ENCODE data around the gene EGFR. TPM values are rescaled to one million over a fixed set of nuclear protein-coding genes. Genes with fewer than 3 reads are reported as not detected.
"Not testable (repeated sequence)": the region's sequence is repeated elsewhere in the genome, so short reads cannot be mapped to it uniquely, and the experiment has no call there.

The EGFR gene
- total RNA-seq, 1 experiment from 2014 or later = 3.1 TPM

- H3K27me3 ChIP-seq (ENCODE audit: control insufficient read depth, insufficient read depth, low read length) = peaks cover 38% of the 10 kb centered on the region
- DNase-seq = no peak
- H3K4me3 ChIP-seq (ENCODE audit: insufficient read depth, low read depth, low read length) = no peak overlapping the region
- no peaks in the 10 kb centered on the region for H3K36me3 ChIP-seq (replicated peaks; ENCODE audit: control insufficient read depth, insufficient read depth, low read length)
Measured at GRCh38 chr7:55022002-55022985, 3.5 kb downstream of the EGFR start.

GRCh38 chr7:55023841-55024505 lies 5.2 kb downstream of the EGFR start:
- no peaks in the 10 kb centered on the region for H3K36me3 ChIP-seq (replicated peaks; ENCODE audit: control insufficient read depth, insufficient read depth, low read length)
- H3K4me3 ChIP-seq (ENCODE audit: insufficient read depth, low read depth, low read length) = no peak overlapping the region
- DNase-seq = no peak
- H3K27me3 ChIP-seq (ENCODE audit: control insufficient read depth, insufficient read depth, low read length) = peaks cover 21% of the 10 kb centered on the region

DNA sequence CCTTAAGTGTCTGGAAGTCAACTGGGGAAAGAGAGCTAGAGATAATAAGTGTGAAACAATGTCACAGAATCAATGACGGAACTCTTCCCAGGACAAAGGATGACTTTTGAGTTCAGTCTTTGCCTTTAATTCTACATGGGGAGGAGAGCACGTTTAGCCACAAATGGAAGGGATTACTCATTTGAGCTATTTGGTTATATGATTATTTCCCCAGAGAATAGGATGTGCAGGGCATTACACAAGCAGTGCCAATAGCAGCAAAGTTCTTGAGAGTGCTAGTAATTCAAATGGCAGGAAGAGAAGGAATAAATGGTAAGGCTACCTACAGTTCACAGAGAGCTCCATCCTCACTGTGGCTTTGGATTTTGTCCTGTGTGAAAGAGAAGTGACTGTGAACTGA lies 6.0 kb downstream of the EGFR start:
- peaks cover 13% of the 10 kb centered on the region for H3K27me3 ChIP-seq (ENCODE audit: control insufficient read depth, insufficient read depth, low read length)
- DNase-seq = no peak
- H3K36me3 ChIP-seq (replicated peaks; ENCODE audit: control insufficient read depth, insufficient read depth, low read length) = no peaks in the 10 kb centered on the region
- H3K4me3 ChIP-seq (ENCODE audit: insufficient read depth, low read depth, low read length) = no peak overlapping the region

GRCh38 chr7:55026086-55026790 lies 7.4 kb downstream of the EGFR start:
- Histone ChIP-seq H3K4me3 (ENCODE audit: insufficient read depth, low read depth, low read length) (no peak overlapping the region), H3K27me3 (ENCODE audit: control insufficient read depth, insufficient read depth, low read length) (no peaks in the 10 kb centered on the region), H3K36me3 (replicated peaks; ENCODE audit: control insufficient read depth, insufficient read depth, low read length) (no peaks in the 10 kb centered on the region)
- no peak for DNase-seq

DNA sequence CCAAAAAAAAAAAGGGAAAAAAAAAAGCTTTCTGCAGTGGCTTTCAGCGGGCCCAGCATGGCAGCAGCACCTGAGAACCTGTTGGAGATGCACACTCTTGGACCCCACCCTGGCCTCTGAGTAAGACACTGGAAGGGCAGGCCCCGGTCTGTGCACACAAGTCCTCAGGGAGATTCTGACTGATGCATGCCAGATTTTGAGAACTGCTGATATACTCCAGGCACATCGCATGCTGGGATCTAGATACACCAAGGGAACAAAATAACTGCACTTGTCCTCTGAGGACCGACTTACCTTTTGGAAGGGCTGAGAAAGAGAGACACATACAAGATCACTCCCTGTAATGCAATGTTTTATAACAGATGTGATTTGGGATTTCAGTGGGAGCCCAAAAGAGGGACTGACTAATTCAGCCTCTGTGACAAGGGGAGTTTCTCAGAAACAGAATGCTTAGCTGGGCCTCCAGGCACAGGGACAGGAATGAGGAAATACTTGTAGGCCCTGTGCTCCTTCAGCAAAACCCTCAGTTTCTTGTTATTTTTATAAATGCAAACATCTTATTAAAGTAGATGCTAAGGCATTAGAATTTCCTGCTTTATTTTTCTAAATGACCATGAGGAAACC lies 8.2 kb downstream of the EGFR start:
- no peak for DNase-seq
- no peaks in the 10 kb centered on the region for H3K36me3 ChIP-seq (replicated peaks; ENCODE audit: control insufficient read depth, insufficient read depth, low read length)
- no peaks in the 10 kb centered on the region for H3K27me3 ChIP-seq (ENCODE audit: control insufficient read depth, insufficient read depth, low read length)
- H3K4me3 ChIP-seq (ENCODE audit: insufficient read depth, low read depth, low read length) = no peak overlapping the region

- no peaks in the 10 kb centered on the region for H3K27me3 ChIP-seq (ENCODE audit: control insufficient read depth, insufficient read depth, low read length)
- DNase-seq = no peak
- H3K4me3 ChIP-seq (ENCODE audit: insufficient read depth, low read depth, low read length) = no peak overlapping the region
- H3K36me3 ChIP-seq (replicated peaks; ENCODE audit: control insufficient read depth, insufficient read depth, low read length) = no peaks in the 10 kb centered on the region
Measured at GRCh38 chr7:55028011-55028410, 9.2 kb downstream of the EGFR start.

DNA sequence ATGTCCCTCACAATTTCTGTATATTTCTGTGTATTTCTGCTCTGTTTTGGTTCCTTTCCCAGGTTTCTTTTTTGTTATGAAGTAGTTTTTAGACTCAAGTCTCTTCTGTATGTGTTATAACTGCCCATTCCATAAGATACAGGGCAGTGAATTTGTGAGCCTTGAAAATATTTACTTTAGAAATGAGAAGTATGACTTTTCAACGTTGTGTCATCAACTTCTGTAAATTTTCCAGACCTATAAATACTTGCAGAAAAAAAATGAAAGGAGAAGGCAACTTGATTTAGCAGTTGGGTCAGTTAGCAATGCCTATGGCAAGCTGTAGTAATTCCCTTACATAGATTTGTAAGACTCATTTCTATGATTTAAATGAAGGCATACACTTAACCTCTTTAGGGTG lies 11.5 kb downstream of the EGFR start:
- Histone ChIP-seq H3K36me3 (replicated peaks; ENCODE audit: control insufficient read depth, insufficient read depth, low read length) (no peaks in the 10 kb centered on the region), H3K4me3 (ENCODE audit: insufficient read depth, low read depth, low read length) (no peak overlapping the region), H3K27me3 (ENCODE audit: control insufficient read depth, insufficient read depth, low read length) (no peaks in the 10 kb centered on the region)
- DNase-seq = no peak

DNA sequence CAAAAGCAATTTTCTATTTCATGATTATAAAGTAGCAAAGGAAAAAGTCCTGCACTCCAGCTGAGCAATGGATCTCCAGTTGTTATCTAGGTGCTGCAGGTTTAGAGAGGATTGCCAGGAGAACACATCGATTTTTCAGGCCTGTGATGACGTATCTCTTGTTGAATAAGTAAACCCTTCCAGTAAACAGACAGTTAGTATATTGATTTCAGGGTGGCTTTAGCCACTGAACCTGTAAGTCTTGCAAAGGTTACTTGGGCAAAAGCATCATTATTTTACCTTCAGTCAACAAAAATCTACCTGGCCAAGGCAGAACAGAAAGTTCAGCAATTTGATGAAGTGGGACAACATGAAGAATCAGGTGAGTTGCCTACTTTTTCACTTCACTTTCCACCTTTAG lies 12.3 kb downstream of the EGFR start:
- Histone ChIP-seq H3K27me3 (ENCODE audit: control insufficient read depth, insufficient read depth, low read length) (no peaks in the 10 kb centered on the region), H3K36me3 (replicated peaks; ENCODE audit: control insufficient read depth, insufficient read depth, low read length) (no peaks in the 10 kb centered on the region), H3K4me3 (ENCODE audit: insufficient read depth, low read depth, low read length) (no peak overlapping the region)
- DNase-seq = no peak

GRCh38 chr7:55032069-55032699 lies 13.4 kb downstream of the EGFR start:
- Histone ChIP-seq H3K36me3 (replicated peaks; ENCODE audit: control insufficient read depth, insufficient read depth, low read length) (no peaks in the 10 kb centered on the region), H3K4me3 (ENCODE audit: insufficient read depth, low read depth, low read length) (no peak overlapping the region)

GRCh38 chr7:55033236-55033846 lies 14.5 kb downstream of the EGFR start:
- Histone ChIP-seq H3K27me3 (ENCODE audit: control insufficient read depth, insufficient read depth, low read length) (no peaks in the 10 kb centered on the region), H3K36me3 (replicated peaks; ENCODE audit: control insufficient read depth, insufficient read depth, low read length) (no peaks in the 10 kb centered on the region), H3K4me3 (ENCODE audit: insufficient read depth, low read depth, low read length) (no peak overlapping the region)
- DNase-seq = no peak

More at GRCh38 chr7:55032069-55032699, 13.4 kb downstream of the EGFR start:
- DNase-seq = no peak
- H3K27me3 ChIP-seq (ENCODE audit: control insufficient read depth, insufficient read depth, low read length) = no peaks in the 10 kb centered on the region

GRCh38 chr7:55034776-55035175 lies 16.0 kb downstream of the EGFR start:
- H3K4me3 ChIP-seq (ENCODE audit: insufficient read depth, low read depth, low read length) = no peak overlapping the region
- H3K27me3 ChIP-seq (ENCODE audit: control insufficient read depth, insufficient read depth, low read length) = no peaks in the 10 kb centered on the region
- no peak for DNase-seq
- H3K36me3 ChIP-seq (replicated peaks; ENCODE audit: control insufficient read depth, insufficient read depth, low read length) = no peaks in the 10 kb centered on the region

DNA sequence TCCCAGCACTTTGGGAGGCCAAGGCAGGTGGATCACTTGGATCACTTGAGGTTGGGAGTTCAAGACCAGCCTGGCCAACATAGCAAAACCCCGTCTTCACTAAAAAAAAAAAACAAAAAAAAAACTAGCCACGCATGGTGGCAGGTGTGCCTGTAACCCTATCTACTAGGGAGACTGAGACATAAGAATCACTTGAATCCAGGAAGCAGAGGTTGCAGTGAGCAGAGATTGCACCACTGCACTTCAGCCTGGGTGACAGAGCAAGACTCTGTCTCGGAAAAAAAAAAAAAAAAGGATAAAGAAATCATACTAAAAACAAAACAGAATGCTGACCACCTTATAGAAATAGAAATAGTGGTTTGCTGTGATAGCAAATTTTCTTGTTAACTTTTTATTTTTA lies 16.6 kb downstream of the EGFR start:
- not testable (repeated sequence) for H3K4me3 ChIP-seq (ENCODE audit: insufficient read depth, low read depth, low read length); DNase-seq; H3K36me3 ChIP-seq (replicated peaks; ENCODE audit: control insufficient read depth, insufficient read depth, low read length); H3K27me3 ChIP-seq (ENCODE audit: control insufficient read depth, insufficient read depth, low read length)

DNA sequence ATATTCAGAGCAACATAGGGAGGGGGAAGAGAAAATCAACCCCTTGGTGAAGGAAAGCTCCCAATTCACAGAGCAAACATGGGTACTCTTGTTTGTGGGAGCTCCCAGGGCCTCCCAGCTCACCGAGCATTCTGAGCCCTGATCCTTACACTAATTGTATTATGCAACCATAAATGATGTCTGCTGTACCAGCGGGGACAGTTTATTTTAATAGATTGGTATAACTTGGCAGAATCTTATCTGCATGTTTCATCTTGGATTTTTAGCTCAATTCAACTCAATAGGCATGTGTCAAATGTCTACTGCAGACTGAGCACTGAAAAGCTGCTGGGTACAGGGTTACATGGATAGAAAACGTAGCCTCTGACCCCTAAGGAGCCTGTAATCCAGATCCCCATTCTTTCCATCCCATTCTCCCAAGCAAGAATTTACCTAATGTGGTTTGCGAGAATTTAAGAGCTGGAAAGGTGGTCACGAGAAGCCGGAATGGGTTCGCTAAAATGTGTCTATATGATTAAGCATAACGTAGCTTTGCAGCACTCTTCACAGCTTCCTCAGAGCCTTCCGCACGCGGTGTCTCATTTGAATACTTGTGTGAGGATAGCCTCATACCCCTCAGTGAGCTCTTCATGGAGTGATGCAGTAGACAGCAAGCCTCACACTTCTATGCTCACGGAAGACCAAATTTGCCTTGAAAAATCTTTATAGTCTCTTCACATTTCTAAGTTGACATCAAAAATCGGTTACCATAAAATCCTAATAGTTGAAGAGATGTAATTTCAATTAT lies 18.3 kb downstream of the EGFR start:
- H3K27me3 ChIP-seq (ENCODE audit: control insufficient read depth, insufficient read depth, low read length) = no peaks in the 10 kb centered on the region
- no peak for DNase-seq
- H3K36me3 ChIP-seq (replicated peaks; ENCODE audit: control insufficient read depth, insufficient read depth, low read length) = no peaks in the 10 kb centered on the region
- no peak overlapping the region for H3K4me3 ChIP-seq (ENCODE audit: insufficient read depth, low read depth, low read length)
